ENCODE measurements around the gene ZNF366. TPM values are rescaled to one million over a fixed set of nuclear protein-coding genes. Genes with fewer than 3 reads are reported as not detected.

Gene ZNF366
- total RNA-seq, 1 experiment from 2014 or later, result not detected

DNA sequence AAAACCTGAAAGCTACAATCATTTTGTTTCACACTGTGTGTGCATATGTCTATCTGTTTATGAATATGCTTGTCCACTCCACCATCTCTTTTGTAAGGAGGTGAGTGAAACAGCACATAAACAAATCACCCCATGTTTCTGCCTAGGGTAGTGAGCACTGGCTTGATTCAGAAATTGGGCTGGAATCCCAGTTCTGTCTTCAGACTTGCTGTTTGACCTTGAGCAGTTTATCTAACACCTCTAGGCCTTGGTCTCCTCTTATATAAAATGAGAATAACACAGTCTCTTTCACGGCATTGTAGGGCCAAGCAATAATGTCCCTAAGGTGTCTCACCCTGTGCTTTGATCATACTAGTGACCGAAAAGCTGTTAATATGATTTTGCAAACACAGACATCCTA, 61.2 kb downstream of the ZNF366 start:
- Histone ChIP-seq H3K9ac (ENCODE audit: low read length) (no peak overlapping the region), H3K27me3 (ENCODE audit: insufficient read depth, low read length) (no peaks in the 10 kb centered on the region), H3K4me1 (ENCODE audit: control insufficient read depth in 1 of 2, insufficient read depth in 2 of 2, low read length in 2 of 2) (peaks cover 0 to 10% of the 10 kb centered on the region in 2 experiments; a peak in 2 of 4 replicates), H3K4me2 (ENCODE audit: low read length) (no peak overlapping the region), H3K79me2 (ENCODE audit: insufficient read depth, low read length) (no peaks in the 10 kb centered on the region), H3K9me2 (ENCODE audit: insufficient read depth) (no peaks in the 10 kb centered on the region), H3K27ac (ENCODE audit: low read depth, low read length) (no peak overlapping the region), H3K9me3 (ENCODE audit: control insufficient read depth in 1 of 2, insufficient read depth in 1 of 2, low read depth in 1 of 2, low read length in 2 of 2) (no peaks in the 10 kb centered on the region), H4K20me1 (ENCODE audit: insufficient read depth) (no peaks in the 10 kb centered on the region), H3K4me3 (replicated peaks in 1 of 2; ENCODE audit: low read depth in 1 of 2, low read length in 2 of 2) (no peak overlapping the region), H3K36me3 (ENCODE audit: control insufficient read depth in 1 of 2, insufficient read depth in 2 of 2, low read length in 2 of 2) (no peaks in the 10 kb centered on the region), H2AFZ (ENCODE audit: low read depth, low read length, poor library complexity, severe bottlenecking) (no peak overlapping the region)
- RAD21 ChIA-PET (ENCODE audit: low non-redundant PET in 1 of 2, low total read pairs in 2 of 2, uncharacterized antibody in 2 of 2, unreplicated experiment in 2 of 2), result no interaction called here
- intact Hi-C loops (cut with micrococcal nuclease), result no loop called here
- BruUV-seq (replicated peaks), result no TSS peak
- POLR2A ChIA-PET, result no interaction called here
- ATAC-seq, result no peak
- DNase-seq (ENCODE audit: low read depth, low spot score), result no peak
- CTCF ChIA-PET, result no interaction called here
- TF ChIP-seq YY1 (IDR thresholded peaks at IDR 0.05; ENCODE audit: extremely low read depth, insufficient replicate concordance, low read depth, low read length), result no peak
- no peak for TF ChIP-seq POLR2A (IDR thresholded peaks at IDR 0.05; ENCODE audit: borderline replicate concordance, extremely low read depth, insufficient read depth, insufficient read length)
- TF ChIP-seq CBX3 (IDR thresholded peaks at IDR 0.05; ENCODE audit: low read depth), result no peak
- no peak for TF ChIP-seq ELF1 (IDR thresholded peaks at IDR 0.05; ENCODE audit: borderline replicate concordance, low read depth)
- TF ChIP-seq, protein P1, sequence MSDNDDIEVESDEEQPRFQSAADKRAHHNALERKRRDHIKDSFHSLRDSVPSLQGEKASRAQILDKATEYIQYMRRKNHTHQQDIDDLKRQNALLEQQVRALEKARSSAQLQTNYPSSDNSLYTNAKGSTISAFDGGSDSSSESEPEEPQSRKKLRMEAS (IDR thresholded peaks at IDR 0.05), result no peak
- no peak for TF ChIP-seq SP1 (IDR thresholded peaks at IDR 0.05; ENCODE audit: low read depth)
- TF ChIP-seq, protein P2, sequence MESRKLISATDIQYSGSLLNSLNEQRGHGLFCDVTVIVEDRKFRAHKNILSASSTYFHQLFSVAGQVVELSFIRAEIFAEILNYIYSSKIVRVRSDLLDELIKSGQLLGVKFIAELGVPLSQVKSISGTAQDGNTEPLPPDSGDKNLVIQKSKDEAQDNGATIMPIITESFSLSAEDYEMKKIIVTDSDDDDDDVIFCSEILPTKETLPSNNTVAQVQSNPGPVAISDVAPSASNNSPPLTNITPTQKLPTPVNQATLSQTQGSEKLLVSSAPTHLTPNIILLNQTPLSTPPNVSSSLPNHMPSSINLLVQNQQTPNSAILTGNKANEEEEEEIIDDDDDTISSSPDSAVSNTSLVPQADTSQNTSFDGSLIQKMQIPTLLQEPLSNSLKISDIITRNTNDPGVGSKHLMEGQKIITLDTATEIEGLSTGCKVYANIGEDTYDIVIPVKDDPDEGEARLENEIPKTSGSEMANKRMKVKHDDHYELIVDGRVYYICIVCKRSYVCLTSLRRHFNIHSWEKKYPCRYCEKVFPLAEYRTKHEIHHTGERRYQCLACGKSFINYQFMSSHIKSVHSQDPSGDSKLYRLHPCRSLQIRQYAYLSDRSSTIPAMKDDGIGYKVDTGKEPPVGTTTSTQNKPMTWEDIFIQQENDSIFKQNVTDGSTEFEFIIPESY (IDR thresholded peaks at IDR 0.05; ENCODE audit: extremely low read depth, insufficient replicate concordance, low read length), result no peak
- TF ChIP-seq ZNF274 (IDR thresholded peaks at IDR 0.05; ENCODE audit: low read depth, low read length), result no peak
- TF ChIP-seq, protein P3, sequence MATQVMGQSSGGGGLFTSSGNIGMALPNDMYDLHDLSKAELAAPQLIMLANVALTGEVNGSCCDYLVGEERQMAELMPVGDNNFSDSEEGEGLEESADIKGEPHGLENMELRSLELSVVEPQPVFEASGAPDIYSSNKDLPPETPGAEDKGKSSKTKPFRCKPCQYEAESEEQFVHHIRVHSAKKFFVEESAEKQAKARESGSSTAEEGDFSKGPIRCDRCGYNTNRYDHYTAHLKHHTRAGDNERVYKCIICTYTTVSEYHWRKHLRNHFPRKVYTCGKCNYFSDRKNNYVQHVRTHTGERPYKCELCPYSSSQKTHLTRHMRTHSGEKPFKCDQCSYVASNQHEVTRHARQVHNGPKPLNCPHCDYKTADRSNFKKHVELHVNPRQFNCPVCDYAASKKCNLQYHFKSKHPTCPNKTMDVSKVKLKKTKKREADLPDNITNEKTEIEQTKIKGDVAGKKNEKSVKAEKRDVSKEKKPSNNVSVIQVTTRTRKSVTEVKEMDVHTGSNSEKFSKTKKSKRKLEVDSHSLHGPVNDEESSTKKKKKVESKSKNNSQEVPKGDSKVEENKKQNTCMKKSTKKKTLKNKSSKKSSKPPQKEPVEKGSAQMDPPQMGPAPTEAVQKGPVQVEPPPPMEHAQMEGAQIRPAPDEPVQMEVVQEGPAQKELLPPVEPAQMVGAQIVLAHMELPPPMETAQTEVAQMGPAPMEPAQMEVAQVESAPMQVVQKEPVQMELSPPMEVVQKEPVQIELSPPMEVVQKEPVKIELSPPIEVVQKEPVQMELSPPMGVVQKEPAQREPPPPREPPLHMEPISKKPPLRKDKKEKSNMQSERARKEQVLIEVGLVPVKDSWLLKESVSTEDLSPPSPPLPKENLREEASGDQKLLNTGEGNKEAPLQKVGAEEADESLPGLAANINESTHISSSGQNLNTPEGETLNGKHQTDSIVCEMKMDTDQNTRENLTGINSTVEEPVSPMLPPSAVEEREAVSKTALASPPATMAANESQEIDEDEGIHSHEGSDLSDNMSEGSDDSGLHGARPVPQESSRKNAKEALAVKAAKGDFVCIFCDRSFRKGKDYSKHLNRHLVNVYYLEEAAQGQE (IDR thresholded peaks at IDR 0.05; ENCODE audit: low read depth), result no peak
- TF ChIP-seq TCF7L2 (IDR thresholded peaks at IDR 0.05; ENCODE audit: borderline replicate concordance, extremely low read depth, insufficient read depth, insufficient read length), result no peak
